HTR-8/SVneo (cell line): ENCODE measurements around the gene F2RL3.
"Not testable (repeated sequence)": the region's sequence is repeated elsewhere in the genome, so short reads cannot be mapped to it uniquely, and the experiment has no call there.

Source experiments
- DNase-seq: peaks from one replicate; pipeline ENCODE4 v3.0.0; 2011; ENCODE audit warnings: low spot score, mixed read lengths; ENCODE audit not compliant: insufficient read length
- FAIRE-seq: peaks from 2 replicates; lab custom pipeline; 2011; peaks lifted over from hg19 to GRCh38; lab: Jason Lieb, UNC

F2RL3 gene

GRCh38 chr19:16917401-16917800, 28.6 kb downstream of the F2RL3 start:
- FAIRE-seq = no peak
- DNase-seq = no peak

- DNase-seq = no peak
- no peak for FAIRE-seq
Measured at GRCh38 chr19:16919496-16919895, 30.7 kb downstream of the F2RL3 start.

- no peak for DNase-seq
- FAIRE-seq = no peak
Measured at GRCh38 chr19:16920816-16921529, 32.2 kb downstream of the F2RL3 start.

- FAIRE-seq = no peak
- DNase-seq = no peak
Measured at GRCh38 chr19:16921766-16922591, 33.2 kb downstream of the F2RL3 start.

- DNase-seq = no peak
- no peak for FAIRE-seq
Measured at GRCh38 chr19:16922592-16922934, 33.8 kb downstream of the F2RL3 start.

GRCh38 chr19:16922949-16923348, 34.1 kb downstream of the F2RL3 start:
- FAIRE-seq = no peak
- DNase-seq = no peak

GRCh38 chr19:16927883-16928282, 39.1 kb downstream of the F2RL3 start:
- FAIRE-seq = no peak

GRCh38 chr19:16928351-16928750, 39.6 kb downstream of the F2RL3 start:
- no peak for FAIRE-seq
- no peak for DNase-seq

More at GRCh38 chr19:16927883-16928282, 39.1 kb downstream of the F2RL3 start:
- no peak for DNase-seq

- DNase-seq = no peak
- no peak for FAIRE-seq
Measured at GRCh38 chr19:16928916-16929315, 40.1 kb downstream of the F2RL3 start.

- no peak for DNase-seq
- FAIRE-seq = no peak
Measured at GRCh38 chr19:16930753-16931152, 42.0 kb downstream of the F2RL3 start.

GRCh38 chr19:16931306-16931705, 42.5 kb downstream of the F2RL3 start:
- no peak for FAIRE-seq
- no peak for DNase-seq

GRCh38 chr19:16934489-16934888, 45.7 kb downstream of the F2RL3 start:
- FAIRE-seq (no peak), DNase-seq (no peak)

GRCh38 chr19:16936901-16937300, 48.1 kb downstream of the F2RL3 start:
- no peak for DNase-seq
- no peak for FAIRE-seq

GRCh38 chr19:16937796-16938195, 49.0 kb downstream of the F2RL3 start:
- FAIRE-seq, DNase-seq: not testable (repeated sequence)

- DNase-seq (no peak), FAIRE-seq (no peak)
Measured at GRCh38 chr19:16938211-16938610, 49.4 kb downstream of the F2RL3 start.

GRCh38 chr19:16940063-16940462, 51.3 kb downstream of the F2RL3 start:
- FAIRE-seq, DNase-seq: not testable (repeated sequence)

GRCh38 chr19:16940626-16941025, 51.8 kb downstream of the F2RL3 start:
- FAIRE-seq (no peak), DNase-seq (no peak)
